ENCODE measurements around the gene KIF6.

Gene KIF6

GRCh38 chr6:39281312-39281980, 443.8 kb downstream of the KIF6 start:
- no peak for DNase-seq (ENCODE audit: low read depth)

GRCh38 chr6:39280247-39280731, 444.9 kb downstream of the KIF6 start:
- DNase-seq (ENCODE audit: low read depth), result no peak
